Omental fat pad (tissue), 4 donors: ENCODE results near the gene NOXA1. TPM values are rescaled to one million over a fixed set of nuclear protein-coding genes. Genes with fewer than 3 reads are reported as not detected.
"Not testable (repeated sequence)": the region's sequence is repeated elsewhere in the genome, so short reads cannot be mapped to it uniquely, and the experiment has no call there.

Source experiments
- ATAC-seq: fragments of 150-250 bp; one replicate; pipeline ENCODE4 v1.9.1; 2016; ENCODE audit warnings: mild to moderate bottlenecking, moderate library complexity; ENCODE audit not compliant: low FRiP score
- DNase-seq: peaks from one replicate; pipeline ENCODE4 v3.0.0-alpha.2; 2019; ENCODE audit warnings: low spot score
- CTCF ChIP-seq, 3 donors: fragments of 450-650 bp; IDR thresholded peaks; one replicate each; pipeline ENCODE4 v1.5.1; 2016 to 2017; ENCODE audit warnings: antibody characterized with exemption in 3 of 3, mild to moderate bottlenecking in 3 of 3, moderate library complexity in 2 of 3
- total RNA-seq, 4 donors: library from RNA; depleted of rRNA; stranded (reverse); fragments of >200 nt; gene quantifications; one replicate each; pipeline ENCODE4 v1.1.0, GENCODE V29; 2016

NOXA1 gene
- total RNA-seq, 4 donors from 2014 or later, result 0.84 to 3.8 (median 2.1) TPM

GRCh38 chr9:137464291-137464999 is 41.3 kb downstream of the NOXA1 start:
- ATAC-seq (no peak), DNase-seq (no peak)
- TF ChIP-seq CTCF (IDR thresholded peaks at IDR 0.05), result no peak

- DNase-seq (no peak), ATAC-seq (no peak)
- TF ChIP-seq CTCF (IDR thresholded peaks at IDR 0.05), result no peak
Measured at GRCh38 chr9:137465000-137465719, 42.0 kb downstream of the NOXA1 start.

DNA sequence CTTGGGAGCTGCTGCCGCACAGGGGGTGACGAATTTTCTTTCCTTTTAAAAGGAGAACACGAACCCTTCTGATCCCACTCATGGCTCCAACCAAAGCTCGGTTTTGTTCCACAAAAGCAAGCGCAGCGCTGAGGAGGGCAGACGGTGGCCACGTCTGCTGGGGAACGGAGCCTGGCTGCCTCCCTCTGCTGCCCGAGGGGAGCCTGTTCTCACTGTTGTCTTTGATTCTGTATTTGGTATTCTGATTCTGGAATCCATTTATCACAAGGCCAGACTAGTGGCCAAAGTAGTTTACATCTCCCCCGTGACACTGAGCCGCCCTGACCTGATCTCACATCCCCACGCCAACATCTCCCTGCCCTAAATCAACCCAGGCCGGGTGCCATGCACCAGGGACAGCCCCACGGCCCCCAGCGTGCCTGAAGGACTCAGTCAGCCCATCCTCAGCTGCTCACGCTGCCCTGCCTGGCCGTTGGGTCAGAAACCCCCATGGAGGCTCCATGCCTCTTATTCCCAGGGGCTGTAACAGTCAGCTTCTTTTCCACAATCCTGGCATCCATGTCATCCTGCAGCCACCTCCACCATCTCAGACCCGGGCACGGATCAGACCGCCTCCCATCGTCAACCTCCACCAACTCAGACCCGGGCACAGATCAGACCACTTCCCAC is 42.7 kb downstream of the NOXA1 start:
- ATAC-seq, result no peak

DNA sequence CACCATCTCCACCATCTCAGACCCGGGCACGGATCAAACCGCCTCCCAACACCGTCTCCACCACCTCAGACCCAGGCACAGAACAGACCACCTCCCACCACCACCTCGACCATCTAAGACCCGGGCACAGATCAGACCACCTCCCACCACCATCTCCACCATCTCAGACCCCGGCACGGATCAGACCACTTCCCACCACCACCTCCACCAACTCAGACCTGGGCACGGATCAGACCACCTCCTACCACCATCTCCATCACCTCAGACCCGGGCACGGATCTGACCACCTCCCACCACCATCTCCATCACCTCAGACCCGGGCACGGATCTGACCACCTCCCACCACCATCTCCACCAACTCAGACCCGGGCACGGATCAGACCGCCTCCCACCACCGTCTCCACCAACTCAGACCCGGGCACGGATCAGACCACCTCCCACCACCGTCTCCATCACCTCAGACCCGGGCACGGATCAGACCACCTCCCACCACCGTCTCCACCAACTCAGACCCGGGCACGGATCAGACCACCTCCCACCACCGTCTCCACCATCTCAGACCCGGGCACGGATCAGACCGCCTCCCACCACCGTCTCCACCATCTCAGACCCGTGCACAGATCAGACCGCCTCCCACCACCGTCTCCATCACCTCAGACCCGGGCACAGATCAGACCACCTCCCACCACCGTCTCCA is 43.3 kb downstream of the NOXA1 start:
- DNase-seq, ATAC-seq: not testable (repeated sequence)

More for the DNA sequence above, 42.7 kb downstream of the NOXA1 start:
- no peak for DNase-seq
- TF ChIP-seq CTCF (IDR thresholded peaks at IDR 0.05), result no peak

GRCh38 chr9:137467161-137467581 is 44.0 kb downstream of the NOXA1 start:
- ATAC-seq (no peak), DNase-seq (no peak)
- TF ChIP-seq CTCF (IDR thresholded peaks at IDR 0.05), result no peak

DNA sequence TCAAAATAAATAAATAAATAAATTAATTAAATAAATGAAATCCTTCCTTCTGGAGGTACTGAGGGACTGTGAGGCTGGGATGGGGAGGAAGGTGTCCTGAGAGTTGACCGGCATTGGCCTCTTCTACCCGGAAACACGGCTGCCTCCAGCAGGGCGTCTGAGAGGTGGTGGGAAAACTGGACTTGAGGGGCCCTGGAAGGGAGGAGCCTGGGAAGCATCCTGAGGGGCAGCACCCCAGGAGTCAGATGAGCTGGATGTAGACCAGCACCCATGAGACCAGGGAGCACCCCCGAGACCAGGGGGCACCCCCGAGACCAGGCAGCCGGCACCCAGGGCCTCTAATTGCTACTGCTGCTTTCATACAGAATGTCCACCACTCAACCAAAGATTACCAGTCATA is 44.7 kb downstream of the NOXA1 start:
- DNase-seq (no peak), ATAC-seq (no peak)
- TF ChIP-seq CTCF (IDR thresholded peaks at IDR 0.05), result no peak

DNA sequence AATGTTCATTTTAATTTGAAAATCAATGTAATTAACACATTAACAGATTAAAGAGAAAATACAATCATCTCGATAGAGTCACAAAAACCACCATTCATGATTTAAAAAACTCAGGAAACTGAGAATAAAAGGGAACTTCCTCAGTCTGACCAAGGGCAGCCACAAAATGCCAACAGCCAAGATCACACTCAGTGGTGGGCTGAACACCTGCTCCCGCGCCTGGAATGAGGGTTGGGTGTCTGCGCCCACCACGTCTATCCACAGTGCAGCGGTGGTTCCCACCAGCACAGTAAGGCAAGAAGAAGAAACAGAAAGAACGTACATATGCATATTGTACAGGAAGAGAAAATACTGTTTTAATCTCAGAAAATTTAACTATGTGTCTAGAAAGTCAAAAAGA is 47.6 kb downstream of the NOXA1 start:
- DNase-seq, result no peak
- no peak for ATAC-seq
- no peak for TF ChIP-seq CTCF (IDR thresholded peaks at IDR 0.05)
